ENCODE results near the gene TOX3. TPM values are rescaled to one million over a fixed set of nuclear protein-coding genes. Genes with fewer than 3 reads are reported as not detected.

The TOX3 gene
- total RNA-seq, 4 donors from 2014 or later: 0.16 to 1.1 (median 0.57) TPM; not detected in 1

GRCh38 chr16:52491216-52491615 lies 55.7 kb downstream of the TOX3 start:
- TF ChIP-seq, protein P1, sequence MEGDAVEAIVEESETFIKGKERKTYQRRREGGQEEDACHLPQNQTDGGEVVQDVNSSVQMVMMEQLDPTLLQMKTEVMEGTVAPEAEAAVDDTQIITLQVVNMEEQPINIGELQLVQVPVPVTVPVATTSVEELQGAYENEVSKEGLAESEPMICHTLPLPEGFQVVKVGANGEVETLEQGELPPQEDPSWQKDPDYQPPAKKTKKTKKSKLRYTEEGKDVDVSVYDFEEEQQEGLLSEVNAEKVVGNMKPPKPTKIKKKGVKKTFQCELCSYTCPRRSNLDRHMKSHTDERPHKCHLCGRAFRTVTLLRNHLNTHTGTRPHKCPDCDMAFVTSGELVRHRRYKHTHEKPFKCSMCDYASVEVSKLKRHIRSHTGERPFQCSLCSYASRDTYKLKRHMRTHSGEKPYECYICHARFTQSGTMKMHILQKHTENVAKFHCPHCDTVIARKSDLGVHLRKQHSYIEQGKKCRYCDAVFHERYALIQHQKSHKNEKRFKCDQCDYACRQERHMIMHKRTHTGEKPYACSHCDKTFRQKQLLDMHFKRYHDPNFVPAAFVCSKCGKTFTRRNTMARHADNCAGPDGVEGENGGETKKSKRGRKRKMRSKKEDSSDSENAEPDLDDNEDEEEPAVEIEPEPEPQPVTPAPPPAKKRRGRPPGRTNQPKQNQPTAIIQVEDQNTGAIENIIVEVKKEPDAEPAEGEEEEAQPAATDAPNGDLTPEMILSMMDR (IDR thresholded peaks at IDR 0.05; ENCODE audit: low read depth): no peak

- TF ChIP-seq, protein P1 (IDR thresholded peaks at IDR 0.05; ENCODE audit: low read depth): no peak
Measured at GRCh38 chr16:52489894-52490293, 57.0 kb downstream of the TOX3 start.

GRCh38 chr16:52488837-52489289 lies 58.1 kb downstream of the TOX3 start:
- TF ChIP-seq, protein P1 (IDR thresholded peaks at IDR 0.05; ENCODE audit: low read depth): no peak

DNA sequence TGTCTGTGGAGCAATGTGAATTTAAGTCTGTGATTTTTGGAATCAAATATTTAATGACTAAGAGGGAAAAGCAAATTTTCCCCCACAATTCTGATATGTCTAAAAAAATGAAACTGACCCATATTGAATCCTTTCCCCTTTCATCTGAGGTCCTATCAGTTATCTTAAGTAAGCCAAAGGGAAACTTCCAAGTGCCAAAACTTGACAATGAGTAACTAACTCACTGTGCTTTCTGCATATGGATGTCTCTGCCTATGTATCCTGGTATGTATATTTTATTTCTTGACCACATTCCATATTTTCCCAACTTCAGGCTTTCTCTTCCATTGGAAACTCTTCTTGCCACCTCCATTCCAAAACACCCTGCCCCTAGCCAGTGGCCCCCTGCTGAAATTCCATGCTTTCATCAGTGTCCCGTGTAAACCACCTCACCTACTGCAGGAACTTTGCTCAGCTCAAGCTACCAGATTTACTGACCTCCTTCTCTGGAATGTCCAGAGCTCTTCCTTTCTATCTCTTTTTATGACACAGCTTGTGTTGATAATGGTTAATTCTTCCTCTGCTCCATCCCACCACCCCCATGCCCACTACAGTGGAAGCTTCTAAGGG lies 59.0 kb downstream of the TOX3 start:
- TF ChIP-seq, protein P1 (IDR thresholded peaks at IDR 0.05; ENCODE audit: low read depth): no peak

GRCh38 chr16:52480237-52480636 lies 66.7 kb downstream of the TOX3 start:
- TF ChIP-seq, protein P1 (IDR thresholded peaks at IDR 0.05; ENCODE audit: low read depth): no peak

DNA sequence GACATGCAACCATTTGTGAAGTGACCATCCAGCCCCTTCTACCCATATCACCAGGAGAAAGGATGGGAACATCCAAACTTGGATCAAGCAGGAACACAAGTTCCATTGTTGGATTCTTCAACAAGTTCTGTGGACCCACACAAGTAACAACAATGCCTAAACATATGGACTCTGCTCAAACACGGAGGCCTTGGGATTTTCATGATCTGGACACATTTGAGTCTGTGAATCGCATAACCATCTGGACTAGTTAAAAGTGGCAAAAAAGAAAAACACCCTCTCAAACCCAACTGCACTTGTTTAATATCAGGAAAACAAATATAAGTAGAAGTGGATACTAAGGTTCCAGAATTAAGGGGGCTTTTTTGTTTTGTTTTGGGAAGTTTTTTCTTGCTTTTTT lies 70.8 kb downstream of the TOX3 start:
- TF ChIP-seq, protein P1 (IDR thresholded peaks at IDR 0.05; ENCODE audit: low read depth): no peak

- TF ChIP-seq, protein P1 (IDR thresholded peaks at IDR 0.05; ENCODE audit: low read depth): no peak
Measured at GRCh38 chr16:52474679-52475078, 72.3 kb downstream of the TOX3 start.
